LoVo (cell line): ENCODE data around the gene RGPD6.
"Not testable (repeated sequence)": the region's sequence is repeated elsewhere in the genome, so short reads cannot be mapped to it uniquely, and the experiment has no call there.

Source experiments
- DNase-seq: peaks from one replicate; pipeline ENCODE4 v3.0.0-alpha.2; 2016; ENCODE audit warnings: low spot score

The RGPD6 gene

DNA sequence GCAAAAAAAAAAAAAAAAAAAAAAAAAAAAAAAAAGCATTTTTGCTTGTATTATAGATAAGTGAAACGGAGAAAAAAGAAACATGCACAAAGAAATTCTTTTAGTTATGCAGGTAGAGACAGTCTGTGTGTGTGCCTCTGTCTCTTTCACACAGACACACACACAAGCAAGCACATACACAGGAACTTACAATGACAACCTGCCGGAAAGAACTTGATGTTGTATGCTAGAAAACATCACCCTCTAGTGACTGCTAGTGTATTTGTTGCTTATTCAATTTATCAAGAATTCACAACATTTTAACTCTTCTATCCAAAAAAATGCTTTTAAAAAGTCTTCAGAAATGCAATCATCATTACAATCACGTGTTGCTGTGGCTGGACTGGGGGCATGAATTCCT is 95.8 kb downstream of the RGPD6 start:
- not testable (repeated sequence) for DNase-seq

DNA sequence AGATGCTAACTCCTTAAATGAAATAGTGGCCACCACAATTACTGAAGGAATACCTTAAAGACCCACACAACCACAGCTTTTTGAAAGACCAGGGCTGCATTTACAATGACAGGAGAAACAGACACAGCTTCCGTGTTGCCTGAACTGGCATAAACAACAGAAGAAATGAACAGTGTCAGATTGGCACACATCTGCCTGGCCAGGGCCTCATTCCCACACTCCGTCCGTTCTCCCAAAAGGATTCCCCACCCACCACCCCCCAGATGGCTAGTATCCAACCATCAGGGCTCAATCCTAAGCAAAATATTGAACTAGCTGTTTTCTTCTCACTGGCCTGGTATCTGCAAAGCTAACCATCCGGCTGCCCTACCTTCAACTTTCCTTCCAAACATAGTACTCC is 96.9 kb downstream of the RGPD6 start:
- DNase-seq, result not testable (repeated sequence)

DNA sequence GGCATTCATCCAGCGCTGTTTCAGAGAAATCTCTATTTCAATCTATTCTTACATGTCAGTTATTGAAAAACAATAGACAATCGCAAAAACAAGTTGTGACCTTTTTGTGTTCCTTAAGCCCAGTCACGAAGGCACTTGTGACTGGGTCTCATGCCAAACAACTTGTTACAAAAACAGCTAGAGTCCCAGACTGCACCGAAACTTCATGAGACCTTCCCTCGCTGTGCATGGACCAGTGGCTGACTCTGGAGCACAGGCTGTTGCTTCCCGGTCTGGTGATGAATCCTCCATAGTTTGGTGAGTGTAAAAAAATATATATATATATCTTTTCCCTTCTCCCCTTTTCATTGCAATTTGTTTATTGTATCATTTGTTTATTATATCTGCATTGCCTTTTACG is 99.7 kb downstream of the RGPD6 start:
- not testable (repeated sequence) for DNase-seq

DNA sequence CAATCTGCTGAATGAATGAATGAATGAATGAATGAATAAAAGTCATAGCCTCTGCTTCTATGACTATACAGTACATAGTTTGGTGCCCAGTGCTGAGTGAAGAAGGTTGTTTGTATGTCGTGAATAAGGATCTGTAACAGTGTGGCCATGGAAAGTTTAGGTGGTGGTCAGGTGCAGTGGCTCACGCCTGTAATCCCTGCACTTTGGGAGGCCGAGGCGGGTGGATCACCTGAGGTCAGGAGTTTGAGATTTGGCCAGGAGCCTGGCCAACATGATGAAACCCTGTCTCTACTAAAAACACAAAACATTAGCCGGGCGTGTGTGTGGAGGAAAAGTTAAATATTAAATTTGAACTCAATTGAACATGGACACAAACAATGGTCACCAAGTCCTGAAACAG is 100.1 kb downstream of the RGPD6 start:
- DNase-seq, result not testable (repeated sequence)

DNA sequence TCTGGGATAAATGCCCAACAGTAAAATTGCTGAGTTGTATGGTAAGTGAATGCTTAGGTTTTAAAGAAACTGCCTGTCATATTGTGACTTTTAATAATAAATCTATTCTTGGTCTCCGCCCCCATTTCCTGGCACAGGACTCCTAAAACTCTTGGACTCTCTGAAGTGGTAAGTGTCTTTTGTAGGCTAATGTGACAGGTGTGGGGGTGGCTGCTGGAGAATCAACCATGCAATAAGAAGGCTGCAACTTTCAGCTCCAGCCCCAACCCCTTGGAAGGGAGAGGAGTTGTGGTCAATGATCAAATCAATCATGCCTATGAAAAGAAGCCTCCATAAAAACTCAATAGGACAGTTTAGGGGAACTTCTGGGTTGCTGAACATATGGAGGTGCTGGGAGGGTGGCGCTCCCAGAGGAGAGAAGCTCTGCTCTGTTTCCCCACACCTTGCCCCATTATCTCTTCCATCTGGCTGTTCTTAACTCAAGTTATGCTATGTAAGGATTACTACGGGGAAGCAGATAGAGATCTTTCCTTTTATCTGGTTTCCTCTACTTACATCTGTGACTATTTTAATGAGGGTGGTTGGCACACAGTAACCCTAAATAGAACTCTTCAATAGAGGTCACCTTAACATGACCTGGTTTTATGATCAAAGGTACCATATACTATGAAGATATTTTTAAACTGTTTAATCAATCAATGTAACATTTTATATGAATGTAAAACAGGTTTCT is 101.2 kb downstream of the RGPD6 start:
- not testable (repeated sequence) for DNase-seq

DNA sequence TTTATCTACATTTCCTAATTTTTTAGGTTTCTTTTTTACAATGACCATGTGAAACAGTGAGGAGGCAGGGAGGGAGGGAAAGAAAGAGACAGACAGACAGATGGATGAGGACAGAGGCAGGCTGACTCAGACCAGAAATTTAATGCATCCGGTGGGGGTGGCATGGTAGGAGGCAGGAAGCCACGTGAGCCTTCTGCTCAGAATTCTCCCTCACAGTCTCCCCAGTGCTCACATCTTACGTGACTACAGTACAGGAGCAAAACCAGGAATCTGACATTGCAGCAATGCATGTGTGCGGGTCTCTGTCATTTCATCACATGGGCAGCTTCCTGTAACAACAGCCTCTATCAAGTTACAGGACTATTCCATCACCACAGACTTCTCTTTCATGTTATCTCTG is 102.1 kb downstream of the RGPD6 start:
- not testable (repeated sequence) for DNase-seq

DNA sequence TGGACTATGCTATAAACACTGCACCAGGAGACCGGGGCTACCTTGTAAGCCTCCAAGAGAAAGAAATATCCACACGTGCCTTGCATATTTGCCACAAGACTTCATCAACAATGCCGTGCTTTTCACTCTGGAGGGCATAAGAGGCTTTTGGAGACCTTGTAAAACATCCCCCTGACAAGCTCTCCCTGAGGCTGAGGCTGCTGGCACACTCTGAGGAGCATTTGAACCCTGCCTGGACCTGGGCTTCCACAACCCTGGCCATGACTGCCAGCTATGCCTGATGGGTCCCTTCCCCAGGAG is 104.0 kb downstream of the RGPD6 start:
- not testable (repeated sequence) for DNase-seq

DNA sequence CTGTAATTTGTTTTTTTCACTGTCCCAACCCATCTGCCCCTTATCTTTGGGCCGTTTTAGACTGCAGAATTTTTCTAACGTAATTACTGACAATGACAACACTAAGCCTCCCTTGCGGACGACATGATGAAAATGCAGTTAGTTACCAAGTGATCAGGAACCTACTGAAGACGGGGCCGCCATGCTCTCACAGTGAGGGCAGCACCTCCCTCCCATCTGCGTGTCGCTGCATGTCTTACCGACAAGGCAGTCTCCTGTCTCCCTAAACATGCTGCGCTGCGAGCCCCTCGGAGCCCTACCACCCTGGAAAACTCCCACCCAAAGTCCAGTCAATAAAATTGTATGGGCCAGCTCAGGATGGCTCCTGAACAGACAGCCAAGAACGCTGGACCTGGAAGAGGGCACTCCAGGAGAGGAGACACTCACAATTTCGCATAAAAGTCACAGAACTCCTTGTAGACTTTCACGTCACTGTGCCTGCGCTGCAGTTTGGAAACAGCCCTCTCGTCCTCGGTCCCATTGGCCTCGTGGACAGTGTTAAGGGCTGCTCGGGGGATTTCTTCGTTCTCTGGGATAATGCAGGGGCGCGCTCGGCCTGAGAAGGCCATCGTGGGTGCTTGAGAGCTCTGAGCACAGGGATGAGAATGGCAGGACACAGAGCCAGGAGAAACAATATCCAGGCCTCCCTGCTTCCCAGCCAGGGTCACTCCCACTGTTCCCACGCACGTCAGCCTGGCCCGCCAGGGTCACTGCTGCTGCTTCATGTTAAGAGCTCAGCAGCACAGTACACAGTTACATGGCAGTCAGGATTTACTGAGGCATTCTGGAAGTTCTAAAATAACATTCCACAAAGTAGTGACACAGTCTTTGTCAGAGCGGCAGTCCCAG is 104.6 kb downstream of the RGPD6 start, which contains the start of gene LIMS4:
TSS of gene LIMS4 (minus strand) at position 646 of the 888 bp plus-strand sequence. CDS start at position 608, 38 bp downstream.
- not testable (repeated sequence) for DNase-seq

DNA sequence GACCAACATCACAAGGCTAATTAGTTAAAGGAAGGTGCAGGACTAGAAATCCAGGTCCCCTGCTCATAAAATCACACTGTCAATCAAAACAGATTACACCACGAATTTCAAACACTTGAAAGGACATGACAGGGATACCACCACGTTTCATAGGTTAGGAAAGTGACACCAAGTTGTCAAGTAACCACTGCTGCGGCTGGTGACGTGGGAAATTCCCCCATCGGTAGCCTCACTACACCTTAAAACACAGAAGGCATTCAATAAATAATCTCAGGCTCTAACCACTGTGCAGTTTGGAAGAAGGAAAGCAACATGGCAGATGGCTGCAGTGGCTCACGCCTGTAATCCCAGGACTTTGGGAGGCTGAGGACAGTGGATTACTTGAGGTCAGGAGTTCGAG is 108.1 kb downstream of the RGPD6 start:
- DNase-seq, result not testable (repeated sequence)

DNA sequence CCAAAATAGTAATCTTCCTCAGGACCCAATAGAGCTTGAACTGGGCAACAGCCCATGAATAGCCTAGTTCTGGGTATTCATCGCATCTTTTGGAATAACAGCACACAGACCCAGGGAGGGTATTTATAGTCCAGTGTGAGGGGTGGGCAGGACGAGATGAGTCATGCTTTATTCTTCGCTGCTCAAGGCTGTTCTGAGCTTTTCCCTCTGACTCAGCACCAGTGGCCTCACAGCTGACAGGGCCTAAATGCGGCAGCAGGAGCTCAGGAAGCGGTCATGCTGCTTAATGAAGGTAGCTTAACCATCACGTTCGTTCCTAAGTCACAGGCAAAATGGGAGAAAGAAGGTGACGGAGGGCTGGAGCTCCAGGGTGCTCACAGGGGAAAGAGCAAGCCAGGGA is 111.7 kb downstream of the RGPD6 start:
- not testable (repeated sequence) for DNase-seq
